GM04503 (cell line): ENCODE results near the gene AKR7A2.

Experiments
- DNase-seq: peaks from one replicate; pipeline ENCODE4 v3.0.0-alpha.2; 2012; ENCODE audit warnings: low read depth

The AKR7A2 gene

DNA sequence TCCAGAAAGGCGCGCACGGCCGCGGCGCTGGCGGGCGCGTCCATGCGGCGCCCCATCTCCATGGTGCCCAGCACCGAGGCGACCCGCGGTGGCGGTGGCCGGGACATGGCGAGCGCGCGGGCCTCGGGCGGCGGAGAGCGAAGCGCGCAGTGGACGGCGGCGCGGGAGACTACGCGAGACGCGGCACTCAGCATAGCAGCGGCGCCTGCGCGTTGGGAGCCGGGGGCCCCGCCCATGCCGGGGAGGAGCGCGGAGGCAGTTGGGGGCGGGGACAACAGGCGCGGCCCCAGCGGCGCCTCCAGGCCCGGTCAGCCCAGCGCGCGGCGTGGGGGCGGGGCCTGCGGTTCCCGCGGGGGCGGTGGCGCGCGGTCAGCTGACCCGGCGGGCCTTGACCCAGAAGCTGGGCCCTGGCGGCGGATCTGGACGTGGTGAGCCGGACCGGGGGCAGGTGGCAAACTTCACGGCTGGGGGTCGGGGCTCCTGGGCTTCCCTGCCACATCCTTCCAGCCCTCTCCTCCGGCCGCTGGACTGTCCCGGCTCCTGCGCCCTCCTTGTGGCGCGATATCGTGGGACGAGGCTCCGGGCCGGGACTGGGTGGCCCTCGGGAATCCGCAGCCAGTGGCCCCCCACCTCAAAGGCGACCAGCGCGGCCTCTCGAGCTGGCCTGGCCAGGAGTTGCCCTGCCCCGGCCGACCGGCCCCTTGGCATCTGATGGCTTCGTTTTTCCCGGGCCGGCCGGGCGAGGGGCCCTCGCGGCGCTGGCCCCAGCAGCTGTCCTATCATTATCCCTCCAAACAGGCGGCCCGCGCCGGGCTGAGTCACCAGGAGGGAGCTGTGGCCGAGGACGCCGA, at the start of gene AKR7A2, which contains the start of gene SLC66A1:
Gene AKR7A2, minus strand, starts transcription at position 214 of the 851 bp plus-strand sequence. Its CDS starts 20 bp downstream, at position 194.
Gene SLC66A1, plus strand, starts transcription at position 396 of the 851 bp plus-strand sequence. CDS start 5,352 bp downstream, outside the sequence.
- DNase-seq = peak; percentile 57

DNA sequence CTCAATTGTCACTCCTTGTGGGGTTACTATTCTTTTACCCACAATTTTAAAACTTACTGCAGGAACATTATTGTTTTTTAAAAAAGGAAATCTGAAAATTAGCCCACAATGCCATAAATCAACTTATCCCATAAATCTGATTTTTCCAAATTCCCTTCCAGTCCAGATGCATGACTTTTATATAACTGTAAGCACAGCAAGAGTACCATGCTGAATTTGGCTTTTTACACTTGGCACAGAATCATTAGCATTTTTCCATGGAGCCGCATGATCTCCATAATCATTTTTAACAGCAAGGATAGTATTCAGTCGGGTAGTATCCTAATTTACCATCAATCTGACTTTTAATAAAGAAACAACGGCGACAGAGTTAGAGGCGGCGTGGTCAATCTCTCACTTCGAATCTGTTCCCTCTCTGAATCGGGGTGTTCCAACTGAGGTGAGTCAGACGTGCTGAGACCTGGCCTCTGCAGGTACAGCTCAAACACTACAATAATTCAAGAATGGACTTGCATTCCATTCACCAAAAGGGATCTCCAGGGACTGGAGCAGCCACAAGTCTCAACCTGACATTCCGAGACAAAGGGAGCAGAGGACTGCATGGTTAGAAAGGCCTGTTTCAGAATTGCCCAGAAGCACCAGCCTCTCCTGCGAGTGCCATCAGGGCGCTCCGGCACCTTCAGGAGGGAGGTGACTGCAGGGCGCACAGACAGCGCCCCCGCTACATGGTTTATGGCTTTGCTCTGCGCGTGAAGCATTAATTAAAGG, 49.1 kb upstream of the AKR7A2 start:
- no peak for DNase-seq

DNA sequence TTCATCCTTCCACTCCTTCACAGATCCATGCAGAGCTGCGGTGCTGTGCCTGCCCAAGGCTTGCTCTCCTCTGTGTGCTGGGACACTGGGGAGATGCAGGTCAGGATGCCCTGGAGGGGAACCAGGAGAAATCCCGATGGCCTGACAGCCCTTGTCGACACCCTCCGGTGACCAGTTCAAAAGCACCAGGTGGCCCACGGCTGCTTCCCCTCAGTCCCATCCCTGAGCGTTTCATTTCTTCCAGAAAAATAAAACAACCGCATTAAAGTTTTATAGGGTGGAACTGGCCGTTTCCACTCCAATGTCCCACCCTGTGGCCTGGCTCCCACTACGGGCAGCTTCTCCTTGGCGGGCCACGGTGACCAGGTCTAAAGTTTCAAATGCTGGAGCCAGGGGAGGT, 48.5 kb upstream of the AKR7A2 start:
- DNase-seq = no peak

DNA sequence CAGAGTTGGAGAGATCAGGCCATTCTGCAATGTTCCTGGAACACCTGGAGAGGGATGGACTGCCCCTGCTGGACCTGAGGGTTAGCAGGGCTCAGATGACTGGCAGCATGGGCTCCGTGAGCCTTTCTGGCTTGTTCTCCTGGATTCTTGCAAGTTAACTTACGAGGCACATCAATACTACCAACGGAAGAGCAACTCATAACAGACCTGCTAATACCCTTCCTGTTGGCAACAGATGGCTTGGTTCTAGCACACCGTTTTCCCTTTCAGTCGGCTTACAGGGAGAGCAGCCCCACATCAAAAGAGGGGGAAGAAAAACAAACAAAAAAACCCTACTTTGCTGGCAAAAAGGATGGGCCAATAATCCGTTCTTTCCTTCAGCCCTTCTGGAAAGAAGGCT, 48.1 kb upstream of the AKR7A2 start:
- no peak for DNase-seq

DNA sequence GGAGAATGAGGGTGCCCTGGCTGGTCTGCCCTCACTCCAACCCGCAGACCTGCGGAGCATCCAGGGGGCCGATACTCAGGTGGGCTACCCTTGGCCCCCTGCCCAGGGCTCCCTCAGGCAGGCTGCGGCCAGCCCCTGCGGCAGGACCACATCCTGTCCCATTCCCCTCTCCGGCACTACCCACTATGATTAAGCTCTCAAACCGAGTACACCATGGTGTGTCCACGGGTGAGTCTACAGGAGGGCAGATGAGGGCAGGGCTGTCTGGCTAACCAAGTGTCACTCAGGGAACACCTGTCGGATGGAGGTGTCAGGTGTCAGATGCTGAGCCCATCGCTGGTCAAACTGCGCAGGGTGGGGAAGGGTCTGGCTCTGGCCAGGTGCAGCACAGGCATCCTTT, 47.4 kb upstream of the AKR7A2 start:
- no peak for DNase-seq

DNA sequence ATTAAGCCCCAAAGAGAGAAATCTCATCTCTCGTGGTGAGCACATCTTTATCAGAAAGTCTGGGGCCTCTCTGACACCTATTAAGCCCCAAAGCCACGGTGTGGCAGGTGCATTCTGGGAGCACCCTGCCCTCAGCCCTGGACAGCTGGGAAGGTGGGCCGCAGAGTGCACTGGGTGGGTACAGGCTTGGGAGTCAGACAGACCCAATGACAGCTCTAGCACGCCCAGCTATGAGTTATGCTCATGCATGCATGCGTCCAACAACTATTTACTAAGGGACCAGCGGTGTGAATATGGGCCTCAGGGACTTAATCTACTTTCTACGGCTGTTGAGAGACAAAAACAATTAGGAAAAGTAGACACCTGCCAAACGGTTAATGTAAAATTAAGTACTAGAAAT, 46.8 kb upstream of the AKR7A2 start:
- no peak for DNase-seq

DNA sequence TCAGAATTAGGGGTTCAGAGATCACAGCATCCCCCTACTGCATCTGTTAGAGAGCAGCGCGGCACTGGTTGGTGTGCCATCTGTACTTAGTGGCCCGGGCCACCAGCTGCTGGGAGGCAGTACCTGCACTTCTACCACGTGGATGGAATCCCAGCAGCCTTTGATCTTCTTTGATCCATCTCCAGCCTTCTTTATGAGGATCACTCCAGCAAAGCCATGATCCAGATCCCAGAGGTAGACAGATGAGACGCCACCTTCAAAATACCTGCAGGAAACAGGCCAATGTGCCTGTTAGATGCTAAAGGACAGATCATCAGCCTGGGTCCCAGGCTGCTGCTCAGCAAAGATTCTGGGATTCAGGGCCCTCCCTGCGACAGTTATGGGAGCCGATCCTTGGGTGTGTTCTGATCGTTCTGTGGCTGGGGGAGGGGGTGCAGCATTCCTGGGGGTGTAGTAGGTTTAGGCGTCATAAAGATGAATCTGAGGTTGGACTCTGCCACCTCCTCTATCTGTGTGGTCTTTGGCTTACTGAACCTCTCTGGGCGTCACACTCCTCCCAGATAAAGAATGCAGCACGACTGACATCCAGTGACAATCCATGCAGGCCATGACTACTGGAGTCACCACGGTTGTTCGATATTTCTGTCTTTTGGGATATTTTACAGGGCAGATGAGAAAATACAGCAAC, 45.5 kb upstream of the AKR7A2 start:
- DNase-seq = no peak

DNA sequence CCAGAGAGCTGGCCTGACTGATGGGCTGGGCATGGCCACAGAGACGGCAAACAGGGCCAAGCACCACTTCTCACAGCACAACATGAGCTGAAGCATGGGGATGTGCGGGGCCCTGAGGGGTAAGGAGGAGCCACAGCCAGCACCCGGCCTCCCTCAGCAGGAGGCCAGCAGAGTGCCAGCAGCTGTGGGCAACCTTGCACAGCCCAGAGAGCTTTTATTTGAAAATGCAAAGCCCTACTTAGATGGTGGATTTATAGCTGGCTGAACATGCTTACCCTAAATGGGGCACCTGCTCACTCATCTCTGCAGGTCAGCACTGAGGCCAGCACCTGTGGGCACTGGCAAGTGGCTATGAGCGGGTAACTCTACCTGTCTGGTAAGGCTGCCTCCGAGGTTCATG, 44.3 kb upstream of the AKR7A2 start:
- no peak for DNase-seq

DNA sequence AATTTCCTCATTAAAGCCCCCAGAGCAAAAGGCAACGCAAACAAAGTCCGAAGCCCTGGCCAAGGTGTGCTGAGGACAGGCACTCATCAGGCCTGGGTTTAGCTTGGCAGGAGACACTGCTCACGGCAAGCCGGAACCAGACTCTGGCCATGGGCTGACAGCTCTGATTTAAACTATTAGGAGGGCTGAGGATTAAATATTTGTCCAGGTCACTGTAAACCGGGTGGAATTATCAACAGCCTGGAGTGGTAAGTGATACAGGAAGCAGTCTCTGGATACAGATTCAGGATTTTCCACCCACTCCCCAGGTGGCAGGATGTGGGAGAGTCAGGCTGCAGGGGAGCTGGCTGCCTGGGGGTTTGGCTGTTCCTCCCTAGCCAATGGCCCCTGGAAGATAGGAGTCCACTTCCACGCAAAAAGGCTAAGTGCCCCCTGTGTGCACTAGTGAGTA, 42.6 kb upstream of the AKR7A2 start:
- no peak for DNase-seq

DNA sequence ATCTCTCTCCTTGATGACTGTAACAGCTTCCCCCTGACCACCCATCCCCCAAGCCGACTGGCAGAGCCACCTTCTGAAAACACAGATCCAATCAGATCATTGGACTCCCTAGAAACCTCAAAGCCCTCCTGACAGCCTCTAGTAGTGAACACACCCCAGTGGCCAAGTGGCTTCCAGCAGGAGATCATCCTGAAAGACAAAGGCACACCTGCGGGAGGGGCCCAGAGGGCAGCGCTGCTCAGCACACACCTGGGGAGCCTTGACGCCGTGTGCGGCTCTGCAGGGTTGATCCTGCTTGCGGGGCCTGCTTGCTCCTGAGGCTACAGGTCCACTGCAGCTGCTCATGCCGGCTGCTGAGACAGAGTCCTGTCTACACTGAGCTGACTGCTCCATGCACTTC, 41.7 kb upstream of the AKR7A2 start:
- DNase-seq = no peak

DNA sequence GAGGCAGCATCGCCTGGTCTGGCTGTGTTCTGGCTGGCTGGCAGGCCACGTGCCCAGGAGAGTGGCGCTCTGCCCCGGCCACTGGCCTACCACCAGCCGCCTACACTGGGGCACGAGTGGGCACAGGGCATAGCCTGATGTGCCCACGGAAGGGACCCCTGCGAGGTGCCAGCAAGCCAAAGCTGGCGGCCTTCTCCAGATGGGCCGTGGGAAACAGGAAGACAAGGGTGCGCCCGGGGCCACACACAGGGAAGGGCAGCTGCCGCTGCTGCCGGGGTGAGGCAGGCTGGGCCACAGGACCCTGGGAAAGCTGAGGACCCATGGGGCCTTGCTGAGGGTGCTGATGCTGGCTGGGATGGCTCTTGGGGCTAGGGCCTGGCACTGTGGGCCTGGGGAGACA, 40.9 kb upstream of the AKR7A2 start:
- no peak for DNase-seq

DNA sequence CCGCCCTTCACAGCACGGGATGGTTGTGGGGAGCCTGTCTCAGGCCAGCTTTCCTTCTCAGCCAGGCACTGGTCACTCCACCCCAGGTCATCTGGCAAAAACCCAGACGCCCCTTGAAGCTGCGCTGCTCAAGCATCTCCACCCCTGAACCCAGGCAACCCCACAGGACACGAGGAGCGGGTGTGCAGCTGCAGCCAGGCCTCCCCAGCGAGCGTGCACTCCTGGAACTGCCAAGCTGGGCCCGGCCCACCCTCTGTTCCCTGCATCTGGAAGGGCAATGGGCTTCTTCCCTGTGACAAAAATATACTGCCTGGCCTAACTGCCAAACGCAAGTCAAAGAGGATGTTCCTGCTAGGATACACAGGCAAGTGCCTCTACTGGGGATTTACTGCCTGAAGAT, 39.9 kb upstream of the AKR7A2 start:
- DNase-seq = no peak

DNA sequence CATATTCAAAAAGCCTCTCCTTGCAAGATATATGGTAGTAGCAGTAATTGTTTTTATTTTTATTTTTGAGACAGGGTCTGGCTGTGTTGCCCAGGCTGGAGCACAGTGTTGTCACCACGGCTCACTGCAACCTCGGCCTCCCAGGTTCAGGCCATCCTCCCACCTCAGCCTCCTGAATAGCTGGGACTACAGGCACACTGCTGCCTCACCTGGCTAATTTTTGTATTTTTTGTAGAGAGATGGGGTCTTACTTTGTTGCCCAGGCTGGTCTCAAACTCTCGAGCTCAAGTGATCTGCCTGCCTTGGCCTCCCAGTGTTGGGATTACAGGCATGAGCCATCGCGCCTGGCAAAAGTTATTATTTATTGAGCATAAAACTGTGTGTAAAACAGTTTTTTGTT, 38.6 kb upstream of the AKR7A2 start:
- DNase-seq = no peak

DNA sequence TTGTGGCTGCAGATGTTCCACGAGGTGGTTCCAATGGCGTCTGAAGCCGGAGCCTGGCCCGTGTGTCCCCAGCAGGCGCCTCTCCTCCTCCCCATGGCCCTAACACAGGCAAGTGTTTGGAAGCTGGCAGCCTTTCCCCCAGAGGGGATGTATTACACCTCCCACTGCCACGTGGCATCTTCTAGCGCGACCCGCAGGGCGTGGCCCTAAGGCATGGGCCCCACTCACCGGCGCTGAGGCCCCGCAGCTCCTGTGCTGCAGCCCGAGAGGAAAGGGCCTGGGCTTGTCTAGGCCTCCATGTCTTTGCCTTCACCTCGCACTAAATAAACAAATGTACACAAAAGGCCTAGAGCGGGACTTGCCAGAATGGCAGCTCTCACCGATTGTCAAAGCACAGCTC, 38.1 kb upstream of the AKR7A2 start:
- no peak for DNase-seq

DNA sequence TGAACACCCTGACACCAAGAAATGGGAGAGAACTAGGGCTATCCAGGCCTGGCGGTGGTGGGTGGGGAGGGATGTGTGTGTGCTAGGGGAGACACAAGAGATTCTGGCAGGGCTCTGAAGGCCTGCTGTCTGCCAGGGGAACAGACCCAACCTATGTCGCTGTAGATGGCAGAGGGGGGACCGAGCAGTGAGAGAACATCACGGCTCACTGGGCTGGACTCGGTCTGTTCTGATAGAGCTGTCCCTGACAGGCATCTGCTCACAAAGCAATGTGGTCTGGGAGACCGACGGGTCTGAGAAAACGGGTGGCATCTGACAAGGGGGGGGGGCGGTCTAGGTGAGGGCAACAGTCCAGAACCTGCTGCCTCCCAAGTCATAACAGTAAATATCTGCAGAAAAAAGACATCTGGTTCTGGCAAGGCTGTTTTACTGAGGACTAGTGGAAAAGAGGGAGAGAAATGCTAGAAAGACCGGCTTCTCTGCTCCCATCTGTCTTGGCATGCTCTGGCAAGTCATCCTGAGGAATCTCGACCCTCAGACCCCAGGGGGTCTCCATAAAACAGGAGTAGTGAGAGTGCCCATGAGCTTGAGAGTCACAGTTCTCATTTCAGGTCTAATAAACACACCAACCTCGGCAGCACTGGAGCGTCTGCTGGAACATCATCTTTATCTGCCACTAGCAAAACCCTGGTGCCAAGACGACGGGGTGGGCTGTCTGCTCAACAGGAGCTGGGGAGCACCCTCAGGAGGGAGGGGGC, 36.7 kb upstream of the AKR7A2 start:
- no peak for DNase-seq

DNA sequence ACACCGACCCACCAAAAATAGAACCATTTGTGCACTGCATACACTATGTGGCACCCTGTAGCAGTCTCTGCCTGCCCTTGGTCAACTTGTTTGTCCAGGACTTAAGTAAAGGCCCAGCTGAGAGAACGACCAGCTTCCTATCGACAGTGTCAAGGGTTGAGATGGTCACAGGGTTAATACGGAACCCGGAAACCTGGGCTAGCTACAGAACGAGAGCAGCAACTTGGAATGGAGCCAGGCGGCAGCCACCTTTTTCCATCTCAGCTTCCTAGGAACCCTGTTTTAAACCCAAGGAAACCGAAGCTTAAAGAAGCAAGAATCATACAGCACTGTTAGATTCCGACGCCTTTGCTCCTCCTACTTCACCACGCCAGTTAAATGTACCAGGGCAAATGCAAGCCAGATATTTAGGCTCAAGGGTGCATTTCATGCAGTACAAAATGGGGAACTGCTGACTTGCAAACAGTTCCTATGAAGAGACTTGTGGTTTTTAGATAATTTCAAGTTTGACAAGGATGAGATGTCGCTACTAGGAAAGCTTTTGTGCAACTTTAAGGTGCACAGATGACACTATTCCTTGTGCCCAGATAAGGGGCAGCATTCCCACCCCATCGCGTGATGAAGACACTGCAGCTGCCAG, 35.7 kb upstream of the AKR7A2 start:
- DNase-seq = no peak

DNA sequence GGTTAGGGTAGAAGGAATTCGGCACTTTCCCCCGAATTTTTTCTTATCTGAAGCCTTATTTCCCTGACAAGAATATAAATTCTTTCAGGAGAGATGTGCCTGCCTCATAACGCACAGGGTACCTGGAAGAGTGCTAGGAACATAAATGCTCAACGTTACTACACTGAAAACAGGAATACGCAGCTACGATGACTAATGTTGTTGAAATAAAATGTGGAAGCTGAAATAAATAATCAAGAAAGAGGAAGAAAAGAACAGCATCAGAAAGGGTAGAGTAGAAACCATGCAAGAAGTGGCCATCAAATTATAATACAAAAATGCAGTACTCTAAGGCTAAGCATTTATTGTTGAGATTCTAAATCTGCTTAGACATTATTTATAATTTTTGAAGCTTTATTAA, 34.1 kb upstream of the AKR7A2 start:
- DNase-seq = no peak

DNA sequence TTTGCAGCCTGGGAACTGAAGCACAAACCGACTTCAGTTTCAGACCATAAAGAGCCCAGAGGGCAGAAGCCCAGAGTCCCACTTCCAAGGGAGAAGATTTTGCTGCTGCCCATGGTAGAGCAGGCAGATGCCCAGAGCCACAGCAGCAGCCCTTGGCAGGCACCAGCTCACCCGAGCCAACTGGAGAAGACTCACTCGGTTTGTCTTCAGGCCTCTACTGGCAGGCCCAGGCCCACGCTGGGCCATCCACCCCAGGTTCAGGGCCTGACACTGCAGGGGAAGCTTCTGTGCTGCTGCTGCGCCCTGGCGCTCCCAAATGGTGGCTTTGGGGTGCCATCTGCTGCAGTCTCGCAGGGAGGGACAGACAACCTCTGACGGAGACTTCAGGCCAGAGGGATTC, 33.4 kb upstream of the AKR7A2 start:
- DNase-seq = no peak

DNA sequence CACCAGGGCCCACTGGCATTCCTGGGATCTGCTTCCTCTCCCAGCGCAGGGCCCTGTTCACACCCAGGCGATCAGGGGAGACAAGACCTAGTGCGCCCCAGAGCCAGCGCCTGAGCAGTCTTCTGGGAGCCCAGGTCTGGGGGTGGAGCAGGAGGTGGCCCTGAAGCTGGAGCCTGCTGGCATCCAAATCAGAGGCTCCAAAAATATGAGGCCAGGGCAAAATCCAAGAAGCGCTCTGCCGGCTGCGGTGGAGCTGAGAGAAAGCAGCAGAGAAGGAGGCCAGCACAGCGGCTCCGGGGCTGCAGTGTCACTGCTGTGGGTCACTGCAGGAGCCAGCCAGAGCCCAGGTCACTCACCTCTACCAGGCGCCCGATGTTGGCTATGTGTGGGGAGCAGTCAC, 32.9 kb upstream of the AKR7A2 start:
- DNase-seq = no peak

DNA sequence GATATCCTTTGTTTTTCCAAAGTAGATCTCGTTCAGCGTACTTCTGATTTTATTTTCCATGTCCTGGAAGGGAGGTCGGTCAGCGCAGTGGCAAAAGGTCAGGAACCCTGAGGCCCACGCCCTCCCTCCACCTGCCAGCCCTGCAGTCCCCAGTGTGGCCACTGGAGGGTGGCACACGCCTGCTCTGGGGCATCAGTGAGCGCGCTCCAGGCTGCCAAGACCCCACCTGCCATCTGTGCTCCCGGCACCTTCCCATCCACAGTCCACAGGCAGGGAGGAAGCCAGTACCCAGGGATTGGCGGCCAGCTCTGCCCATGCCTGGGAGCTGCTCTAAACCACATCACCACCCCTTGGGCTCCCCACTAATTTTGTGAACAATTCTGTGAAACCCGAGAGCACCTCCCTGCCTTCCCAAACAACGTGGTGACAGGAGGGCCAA, 32.4 kb upstream of the AKR7A2 start:
- no peak for DNase-seq

DNA sequence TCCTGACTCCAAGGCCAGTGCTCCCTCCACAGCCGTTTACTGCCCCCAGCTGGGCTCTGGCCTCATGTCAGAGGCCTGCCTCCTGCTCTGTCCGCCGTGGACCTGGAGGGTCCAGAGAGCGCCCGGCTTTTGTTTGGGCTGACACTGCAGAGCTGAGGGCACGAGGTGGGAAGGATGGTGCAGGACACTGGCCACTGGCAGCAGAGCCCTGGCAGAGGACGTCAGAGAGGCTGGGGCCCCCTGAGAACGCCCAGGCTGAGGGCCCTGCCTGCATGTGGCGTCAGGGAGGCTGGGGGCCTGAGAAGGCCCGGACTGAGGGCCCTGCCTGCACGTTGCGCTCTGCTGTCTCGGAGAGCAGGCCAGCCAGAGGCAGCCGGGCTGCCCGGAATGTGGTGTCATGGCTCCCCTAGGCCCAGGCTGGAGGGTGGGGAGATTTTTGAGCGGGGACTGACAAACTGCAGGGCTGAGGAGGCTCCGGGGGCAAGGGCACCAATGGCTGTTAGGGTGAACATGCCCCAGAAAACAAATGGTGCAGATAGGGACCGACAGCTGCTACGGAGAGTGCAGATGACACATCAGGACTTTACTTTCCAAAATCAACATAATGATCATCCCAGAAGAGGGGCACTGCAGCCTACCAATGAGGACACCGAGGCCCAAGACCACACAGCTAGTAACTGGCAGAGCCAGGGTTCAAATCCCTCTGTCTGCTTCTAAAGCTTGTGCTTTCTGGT, 31.8 kb upstream of the AKR7A2 start:
- DNase-seq = no peak
